CD4-positive, alpha-beta T cell (primary cell): ENCODE data around the gene KLK11. TPM values are rescaled to one million over a fixed set of nuclear protein-coding genes. Genes with fewer than 3 reads are reported as not detected.

Source experiments
- ATAC-seq: fragments of 200-7000 bp; cut with Tn5 transposase; one replicate; pipeline ENCODE4 v1.10.0; 2022; ENCODE audit warnings: mild to moderate bottlenecking; ENCODE audit not compliant: poor library complexity
- CTCF ChIA-PET: fragments of 350-600 bp; sonication (Branson Sonifier 250); formaldehyde crosslinking; loops from one replicate; lab custom pipeline; 2021; ENCODE audit warnings: antibody characterized with exemption, inconsistent platforms; lab: Charles Lee
- POLR2A ChIA-PET: fragments of 350-600 bp; sonication (Branson Sonifier 250); formaldehyde crosslinking; loops from one replicate; lab custom pipeline; 2021; ENCODE audit warnings: antibody characterized with exemption, inconsistent platforms; lab: Charles Lee
- DNase-seq, 14 experiments: peaks; one replicate each; pipeline ENCODE4 v3.0.0-alpha.2; 2013 to 2020; ENCODE audit warnings: mixed read lengths in 2 of 14
- H3K27ac ChIP-seq, 2 donors: one replicate each; pipeline versions ENCODE4 v1.5.1 to v1.7.0; 2013; ENCODE audit warnings: low read length in 2 of 2, low read depth in 1 of 2, mild to moderate bottlenecking in 1 of 2
- H3K27me3 ChIP-seq, 2 experiments: 1 replicate in 1 of 2; 2 replicates in 1 of 2; pipeline versions ENCODE4 v1.6.1 to v1.7.0; 2013; ENCODE audit warnings: low read length in 2 of 2, control low read depth in 1 of 2, mild to moderate bottlenecking in 1 of 2, moderate library complexity in 1 of 2; ENCODE audit not compliant: insufficient read depth in 2 of 2, control insufficient read depth in 1 of 2
- H3K36me3 ChIP-seq: one replicate; pipeline ENCODE4 v1.6.1; 2013; ENCODE audit warnings: low read length, control low read depth; ENCODE audit not compliant: insufficient read depth
- H3K4me1 ChIP-seq: one replicate; pipeline ENCODE4 v1.6.1; 2013; ENCODE audit warnings: low read length, control low read depth; ENCODE audit not compliant: insufficient read depth
- H3K4me3 ChIP-seq: one replicate; pipeline ENCODE4 v1.5.1; 2013; ENCODE audit warnings: mild to moderate bottlenecking, low read length, moderate library complexity
- H3K9me3 ChIP-seq, 2 experiments: 1 replicate in 1 of 2; 2 replicates in 1 of 2; pipeline versions ENCODE4 v1.6.1 to v1.7.0; 2013; ENCODE audit warnings: low read length in 2 of 2, mild to moderate bottlenecking in 2 of 2, control low read depth in 1 of 2, moderate library complexity in 1 of 2; ENCODE audit not compliant: control insufficient read depth in 1 of 2, insufficient read depth in 1 of 2
- H3K27ac Mint-ChIP-seq: one replicate; pipeline ENCODE4 v1.8.0; 2020; ENCODE audit warnings: mixed read lengths
- H3K27me3 Mint-ChIP-seq: one replicate; pipeline ENCODE4 v1.8.0; 2021; ENCODE audit warnings: mixed read lengths
- H3K36me3 Mint-ChIP-seq: one replicate; pipeline ENCODE4 v1.8.0; 2021; ENCODE audit warnings: low read depth, mixed read lengths
- H3K4me1 Mint-ChIP-seq: one replicate; pipeline ENCODE4 v1.8.0; 2021; ENCODE audit warnings: low read depth, mixed read lengths
- H3K4me3 Mint-ChIP-seq: one replicate; pipeline ENCODE4 v1.8.0; 2020; ENCODE audit warnings: mild to moderate bottlenecking, mixed read lengths
- H3K9me3 Mint-ChIP-seq: one replicate; pipeline ENCODE4 v1.8.0; 2020; ENCODE audit warnings: mixed read lengths
- intact Hi-C, 2 experiments: fragments of 100-400 bp; cut with DNase I in 1 of 2; cut with micrococcal nuclease in 1 of 2; formaldehyde crosslinking; loops; one replicate each; pipeline versions ENCODE4 v1.15.1 to v1.9.0; 2023 to 2025; cut with DNase I, micrococcal nuclease
- total RNA-seq, 174 experiments: library from RNA in 2 of 174; stranded (reverse) in 2 of 174; gene quantifications; one replicate each; pipeline ENCODE4 v1.2.3 and lab custom pipeline; 2021 to 2026
- TF ChIP-seq, protein P1 (sequence below): fragments of 200-600 bp; IDR thresholded peaks from one replicate; pipeline ENCODE4 v1.8.0; 2022; ENCODE audit warnings: antibody characterized with exemption, mild to moderate bottlenecking

The KLK11 gene
- total RNA-seq, 2 experiments from 2014 or later = not detected

DNA sequence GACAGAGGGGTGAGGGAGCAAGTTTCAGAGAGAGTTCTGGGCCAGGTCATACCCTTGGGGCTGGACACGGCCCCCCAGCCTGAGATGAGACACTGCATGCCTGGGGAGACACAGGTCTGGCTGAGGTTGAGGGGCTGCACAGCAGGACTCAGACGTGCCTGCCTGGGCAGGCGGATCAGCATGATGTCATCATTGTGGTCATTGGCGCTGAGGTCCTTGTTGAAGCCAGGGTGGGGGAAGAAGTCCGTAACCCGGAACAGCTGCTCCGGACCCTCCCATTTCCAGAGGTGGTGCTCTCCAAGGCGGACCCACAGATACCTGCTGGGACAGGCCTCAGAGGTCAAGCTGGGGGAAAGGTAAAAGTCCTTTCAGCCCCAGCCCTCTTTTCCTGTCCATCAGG, 20.0 kb downstream of the KLK11 start:
- Histone ChIP-seq H3K9me3 (peaks cover 0 to 15% of the 10 kb centered on the region in 2 experiments), H3K4me3 (no peak overlapping the region), H3K27me3 (peaks cover 11 to 24% of the 10 kb centered on the region in 2 experiments), H3K4me1 (no peaks in the 10 kb centered on the region), H3K36me3 (no peaks in the 10 kb centered on the region), H3K27ac (no peak overlapping the region)
- no peak for ATAC-seq
- peaks cover 69% of the 10 kb centered on the region for H3K27me3 Mint-ChIP-seq
- no peaks in the 10 kb centered on the region for H3K9me3 Mint-ChIP-seq
- no peaks in the 10 kb centered on the region for H3K36me3 Mint-ChIP-seq
- no peaks in the 10 kb centered on the region for H3K4me1 Mint-ChIP-seq
- intact Hi-C loops = no loop called here
- ChIA-PET POLR2A (no interaction called here), CTCF (no interaction called here)
- no peak overlapping the region for H3K27ac Mint-ChIP-seq
- TF ChIP-seq, protein P1, sequence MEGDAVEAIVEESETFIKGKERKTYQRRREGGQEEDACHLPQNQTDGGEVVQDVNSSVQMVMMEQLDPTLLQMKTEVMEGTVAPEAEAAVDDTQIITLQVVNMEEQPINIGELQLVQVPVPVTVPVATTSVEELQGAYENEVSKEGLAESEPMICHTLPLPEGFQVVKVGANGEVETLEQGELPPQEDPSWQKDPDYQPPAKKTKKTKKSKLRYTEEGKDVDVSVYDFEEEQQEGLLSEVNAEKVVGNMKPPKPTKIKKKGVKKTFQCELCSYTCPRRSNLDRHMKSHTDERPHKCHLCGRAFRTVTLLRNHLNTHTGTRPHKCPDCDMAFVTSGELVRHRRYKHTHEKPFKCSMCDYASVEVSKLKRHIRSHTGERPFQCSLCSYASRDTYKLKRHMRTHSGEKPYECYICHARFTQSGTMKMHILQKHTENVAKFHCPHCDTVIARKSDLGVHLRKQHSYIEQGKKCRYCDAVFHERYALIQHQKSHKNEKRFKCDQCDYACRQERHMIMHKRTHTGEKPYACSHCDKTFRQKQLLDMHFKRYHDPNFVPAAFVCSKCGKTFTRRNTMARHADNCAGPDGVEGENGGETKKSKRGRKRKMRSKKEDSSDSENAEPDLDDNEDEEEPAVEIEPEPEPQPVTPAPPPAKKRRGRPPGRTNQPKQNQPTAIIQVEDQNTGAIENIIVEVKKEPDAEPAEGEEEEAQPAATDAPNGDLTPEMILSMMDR = no peak
- no peak for DNase-seq
- no peak overlapping the region for H3K4me3 Mint-ChIP-seq

DNA sequence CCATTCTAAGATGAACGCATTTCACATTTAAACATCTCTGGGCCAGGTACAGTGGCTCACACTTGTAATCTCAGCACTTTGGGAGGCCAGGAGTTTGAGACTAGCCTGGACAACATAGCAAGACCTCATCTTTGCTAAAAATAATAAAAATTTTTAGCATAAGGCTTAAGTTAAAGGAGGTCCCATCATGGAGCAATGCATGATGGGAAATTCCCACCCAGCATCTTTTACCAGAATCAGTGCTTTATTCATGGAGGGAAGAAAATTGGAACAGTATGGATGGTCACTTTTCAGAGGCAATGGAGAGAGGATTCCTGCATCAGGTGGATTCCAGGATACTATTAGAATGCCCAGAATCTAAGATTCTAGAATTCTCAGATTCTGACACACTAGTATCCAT, 21.2 kb downstream of the KLK11 start:
- Mint-ChIP-seq H3K9me3 (no peaks in the 10 kb centered on the region), H3K36me3 (no peaks in the 10 kb centered on the region), H3K4me1 (no peaks in the 10 kb centered on the region), H3K27me3 (peaks cover 68% of the 10 kb centered on the region), H3K27ac (no peak overlapping the region), H3K4me3 (no peak overlapping the region)
- POLR2A ChIA-PET = no interaction called here
- Histone ChIP-seq H3K36me3 (no peaks in the 10 kb centered on the region), H3K27ac (no peak overlapping the region), H3K4me3 (no peak overlapping the region), H3K9me3 (peaks cover 0 to 22% of the 10 kb centered on the region in 2 experiments), H3K4me1 (no peaks in the 10 kb centered on the region), H3K27me3 (peaks cover 20 to 29% of the 10 kb centered on the region in 2 experiments)
- DNase-seq (no peak), ATAC-seq (no peak)
- intact Hi-C loops = no loop called here
- CTCF ChIA-PET = no interaction called here
- TF ChIP-seq, protein P1 = no peak

DNA sequence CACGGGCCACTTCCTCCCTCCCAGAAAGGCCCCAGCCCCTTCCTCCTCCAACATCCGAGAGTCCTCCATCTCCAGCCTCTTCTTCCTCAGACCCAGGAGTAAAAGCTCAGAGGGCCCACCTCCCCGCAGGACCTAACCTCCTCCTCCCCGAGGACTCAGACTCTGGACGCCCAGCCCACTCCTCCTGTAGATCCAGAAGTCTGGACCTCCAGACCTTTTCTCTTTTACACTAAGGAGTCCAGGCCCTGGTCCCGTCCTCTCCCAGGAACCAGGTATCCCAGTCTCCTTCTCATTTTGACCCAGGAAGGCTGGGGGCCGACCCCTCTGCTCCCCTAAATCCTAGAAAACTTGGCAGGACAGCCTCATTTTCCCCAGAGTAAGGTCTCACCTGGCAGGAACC, 23.1 kb downstream of the KLK11 start:
- no peak for ATAC-seq

More for the DNA sequence above, 23.1 kb downstream of the KLK11 start:
- H3K4me3 Mint-ChIP-seq = no peak overlapping the region
- DNase-seq = no peak
- H3K4me1 ChIP-seq = no peaks in the 10 kb centered on the region
- H3K27me3 Mint-ChIP-seq = peaks cover 72% of the 10 kb centered on the region
- H3K27me3 ChIP-seq = peaks cover 24 to 30% of the 10 kb centered on the region in 2 experiments
- no peak overlapping the region for H3K27ac ChIP-seq
- H3K36me3 ChIP-seq = no peaks in the 10 kb centered on the region
- H3K27ac Mint-ChIP-seq = no peak overlapping the region
- no peak overlapping the region for H3K4me3 ChIP-seq
- no peaks in the 10 kb centered on the region for H3K36me3 Mint-ChIP-seq
- CTCF ChIA-PET = no interaction called here
- H3K9me3 ChIP-seq = peaks cover 0 to 22% of the 10 kb centered on the region in 2 experiments
- intact Hi-C loops = no loop called here
- POLR2A ChIA-PET = no interaction called here
- TF ChIP-seq, protein P1 = no peak
- no peaks in the 10 kb centered on the region for H3K4me1 Mint-ChIP-seq
- H3K9me3 Mint-ChIP-seq = no peaks in the 10 kb centered on the region
